Loucy (cell line): Measurements from ENCODE around the gene HMMR.

Experiments used
- EZH2phosphoT487 ChIP-seq: fragments of 200-600 bp; IDR thresholded peaks from 2 replicates; pipeline ENCODE4 v1.6.1; 2018; ENCODE audit warnings: antibody characterized with exemption, mild to moderate bottlenecking, moderate library complexity, borderline replicate concordance
- TF ChIP-seq, protein P1 (sequence below): fragments of 200-600 bp; sonication (generic); conservative IDR thresholded peaks from 2 replicates; pipeline ENCODE4 v1.5.1; 2014; ENCODE audit warnings: mild to moderate bottlenecking, antibody characterized with exemption, low read length

DNA sequence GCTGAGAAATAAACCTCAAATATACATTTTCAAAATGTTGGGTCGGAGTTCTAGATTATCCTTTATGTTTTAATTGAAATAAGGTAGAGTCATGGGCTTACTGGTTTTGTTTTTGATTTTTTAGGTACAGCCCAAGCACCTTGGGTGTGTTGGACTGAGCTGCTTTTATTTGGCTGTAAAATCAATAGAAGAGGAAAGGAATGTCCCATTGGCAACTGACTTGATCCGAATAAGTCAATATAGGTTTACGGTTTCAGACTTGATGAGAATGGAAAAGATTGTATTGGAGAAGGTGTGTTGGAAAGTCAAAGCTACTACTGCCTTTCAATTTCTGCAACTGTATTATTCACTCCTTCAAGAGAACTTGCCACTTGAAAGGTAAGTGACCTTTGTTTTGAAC lies 19.5 kb upstream of the HMMR start:
- TF ChIP-seq, protein P1, sequence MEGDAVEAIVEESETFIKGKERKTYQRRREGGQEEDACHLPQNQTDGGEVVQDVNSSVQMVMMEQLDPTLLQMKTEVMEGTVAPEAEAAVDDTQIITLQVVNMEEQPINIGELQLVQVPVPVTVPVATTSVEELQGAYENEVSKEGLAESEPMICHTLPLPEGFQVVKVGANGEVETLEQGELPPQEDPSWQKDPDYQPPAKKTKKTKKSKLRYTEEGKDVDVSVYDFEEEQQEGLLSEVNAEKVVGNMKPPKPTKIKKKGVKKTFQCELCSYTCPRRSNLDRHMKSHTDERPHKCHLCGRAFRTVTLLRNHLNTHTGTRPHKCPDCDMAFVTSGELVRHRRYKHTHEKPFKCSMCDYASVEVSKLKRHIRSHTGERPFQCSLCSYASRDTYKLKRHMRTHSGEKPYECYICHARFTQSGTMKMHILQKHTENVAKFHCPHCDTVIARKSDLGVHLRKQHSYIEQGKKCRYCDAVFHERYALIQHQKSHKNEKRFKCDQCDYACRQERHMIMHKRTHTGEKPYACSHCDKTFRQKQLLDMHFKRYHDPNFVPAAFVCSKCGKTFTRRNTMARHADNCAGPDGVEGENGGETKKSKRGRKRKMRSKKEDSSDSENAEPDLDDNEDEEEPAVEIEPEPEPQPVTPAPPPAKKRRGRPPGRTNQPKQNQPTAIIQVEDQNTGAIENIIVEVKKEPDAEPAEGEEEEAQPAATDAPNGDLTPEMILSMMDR, result no peak
- TF ChIP-seq EZH2phosphoT487, result no peak
